ENCODE results near the gene PLA2G5. TPM values are rescaled to one million over a fixed set of nuclear protein-coding genes. Genes with fewer than 3 reads are reported as not detected.

Gene PLA2G5
- total and polyA plus RNA-seq, 7 donors = 0.43 to 1.2 (median 0.53) TPM; not detected in 2

DNA sequence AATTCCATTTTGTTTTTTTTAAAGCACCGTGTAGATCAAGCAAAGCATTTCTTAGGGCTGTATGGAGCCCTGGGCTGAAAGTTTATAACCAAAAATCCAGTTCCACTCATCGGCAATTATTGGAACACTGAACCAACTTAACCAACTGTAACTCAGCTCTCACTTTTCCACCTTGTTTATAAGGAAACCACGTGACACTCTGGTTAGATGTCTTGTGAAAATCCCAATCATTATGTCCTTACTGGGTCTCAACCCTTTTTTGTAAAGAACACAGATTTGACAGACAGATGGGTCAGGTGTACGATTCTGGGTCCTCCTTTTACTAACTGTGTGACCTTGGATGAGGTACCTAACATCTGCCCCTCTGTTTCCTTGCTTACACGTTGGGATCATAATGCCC lies 6.2 kb downstream of the PLA2G5 start:
- intact Hi-C loops (cut with DNase I) = no loop called here
- Histone ChIP-seq H3K9me3 (no peaks in the 10 kb centered on the region), H3K27ac (no peak overlapping the region), H3K36me3 (ENCODE audit: insufficient read depth in 1 of 2, low read depth in 1 of 2) (no peaks in the 10 kb centered on the region), H3K4me3 (no peak overlapping the region), H3K27me3 (ENCODE audit: insufficient read depth in 3 of 3, low read length in 2 of 3) (no peaks in the 10 kb centered on the region), H3K4me1 (no peaks in the 10 kb centered on the region)
- TF ChIP-seq, protein P1, sequence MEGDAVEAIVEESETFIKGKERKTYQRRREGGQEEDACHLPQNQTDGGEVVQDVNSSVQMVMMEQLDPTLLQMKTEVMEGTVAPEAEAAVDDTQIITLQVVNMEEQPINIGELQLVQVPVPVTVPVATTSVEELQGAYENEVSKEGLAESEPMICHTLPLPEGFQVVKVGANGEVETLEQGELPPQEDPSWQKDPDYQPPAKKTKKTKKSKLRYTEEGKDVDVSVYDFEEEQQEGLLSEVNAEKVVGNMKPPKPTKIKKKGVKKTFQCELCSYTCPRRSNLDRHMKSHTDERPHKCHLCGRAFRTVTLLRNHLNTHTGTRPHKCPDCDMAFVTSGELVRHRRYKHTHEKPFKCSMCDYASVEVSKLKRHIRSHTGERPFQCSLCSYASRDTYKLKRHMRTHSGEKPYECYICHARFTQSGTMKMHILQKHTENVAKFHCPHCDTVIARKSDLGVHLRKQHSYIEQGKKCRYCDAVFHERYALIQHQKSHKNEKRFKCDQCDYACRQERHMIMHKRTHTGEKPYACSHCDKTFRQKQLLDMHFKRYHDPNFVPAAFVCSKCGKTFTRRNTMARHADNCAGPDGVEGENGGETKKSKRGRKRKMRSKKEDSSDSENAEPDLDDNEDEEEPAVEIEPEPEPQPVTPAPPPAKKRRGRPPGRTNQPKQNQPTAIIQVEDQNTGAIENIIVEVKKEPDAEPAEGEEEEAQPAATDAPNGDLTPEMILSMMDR (IDR thresholded peaks at IDR 0.05) = no peak
- DNase-seq (no peak), ATAC-seq (no peak)
- 57 to 64% (median 63%) methylated on average over 5 of the region's 5 CpGs for WGBS, 3 donors

- H3K36me3 ChIP-seq (ENCODE audit: insufficient read depth in 1 of 2, low read depth in 1 of 2) = no peaks in the 10 kb centered on the region
- WGBS, 3 donors = 73 to 85% (median 73%) methylated on average over 5 of the region's 5 CpGs
- H3K9me3 ChIP-seq = no peaks in the 10 kb centered on the region
- H3K27ac ChIP-seq = no peak overlapping the region
- DNase-seq (no peak), ATAC-seq (no peak)
- TF ChIP-seq, protein P1 (IDR thresholded peaks at IDR 0.05) = no peak
- intact Hi-C loops (cut with DNase I) = no loop called here
- H3K4me1 ChIP-seq = no peaks in the 10 kb centered on the region
- no peak overlapping the region for H3K4me3 ChIP-seq
- no peaks in the 10 kb centered on the region for H3K27me3 ChIP-seq (ENCODE audit: insufficient read depth in 3 of 3, low read length in 2 of 3)
Measured at GRCh38 chr1:20076710-20077461, 6.9 kb downstream of the PLA2G5 start.

GRCh38 chr1:20078171-20078651 lies 8.2 kb downstream of the PLA2G5 start:
- Histone ChIP-seq H3K36me3 (ENCODE audit: insufficient read depth in 1 of 2, low read depth in 1 of 2) (no peaks in the 10 kb centered on the region), H3K27me3 (ENCODE audit: insufficient read depth in 3 of 3, low read length in 2 of 3) (no peaks in the 10 kb centered on the region), H3K4me3 (no peak overlapping the region), H3K27ac (no peak overlapping the region), H3K4me1 (no peaks in the 10 kb centered on the region), H3K9me3 (no peaks in the 10 kb centered on the region)
- DNase-seq = no peak
- TF ChIP-seq, protein P1 (IDR thresholded peaks at IDR 0.05) = no peak
- no peak for ATAC-seq
- intact Hi-C loops (cut with DNase I) = no loop called here
- 67 to 79% (median 67%) methylated on average over 7 to 8 of the region's 8 CpGs for WGBS, 3 donors

DNA sequence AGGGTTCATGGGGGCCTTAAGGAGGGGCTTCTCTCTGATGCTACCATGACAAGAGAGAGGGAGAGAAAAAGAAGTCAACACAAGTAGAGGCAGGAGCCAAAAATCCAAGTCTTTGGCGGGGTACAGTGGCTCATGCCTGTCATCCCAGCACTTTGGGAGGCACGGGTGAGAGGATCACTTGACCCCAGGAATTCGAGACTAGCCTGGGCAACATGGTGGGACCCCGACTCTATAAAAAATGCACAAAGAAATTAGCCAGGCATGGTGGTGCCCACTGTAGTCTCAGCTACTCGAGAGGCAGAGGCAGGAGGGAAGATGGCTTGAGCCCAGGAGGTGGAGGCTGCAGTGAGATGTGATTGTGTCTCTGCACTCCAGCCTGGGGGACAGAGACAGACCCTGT lies 8.7 kb downstream of the PLA2G5 start:
- Histone ChIP-seq H3K27me3 (ENCODE audit: insufficient read depth in 3 of 3, low read length in 2 of 3) (no peaks in the 10 kb centered on the region), H3K4me3 (no peak overlapping the region), H3K36me3 (ENCODE audit: insufficient read depth in 1 of 2, low read depth in 1 of 2) (no peaks in the 10 kb centered on the region), H3K27ac (no peak overlapping the region), H3K4me1 (no peaks in the 10 kb centered on the region), H3K9me3 (no peaks in the 10 kb centered on the region)
- 73 to 88% (median 75%) methylated on average over 5 of the region's 5 CpGs for WGBS, 3 donors
- DNase-seq (no peak), ATAC-seq (no peak)
- intact Hi-C loops (cut with DNase I) = no loop called here
- TF ChIP-seq, protein P1 (IDR thresholded peaks at IDR 0.05) = no peak

Data from psoas muscle (tissue), 8 donors.